ENCODE measurements around the gene DPH1.

The DPH1 gene

GRCh38 chr17:2027528-2028233, 2.3 kb upstream of the DPH1 start:
- no peak for DNase-seq

GRCh38 chr17:2028234-2028614, 1.7 kb upstream of the DPH1 start:
- no peak for DNase-seq

- no peak for DNase-seq
Measured at GRCh38 chr17:2028737-2029136, 1.2 kb upstream of the DPH1 start.

GRCh38 chr17:2030779-2031163, 818 bp downstream of the DPH1 start:
- no peak for DNase-seq

GRCh38 chr17:2033153-2033552, 3.2 kb downstream of the DPH1 start:
- DNase-seq = no peak

GRCh38 chr17:2034157-2034556, 4.2 kb downstream of the DPH1 start:
- DNase-seq = no peak

- no peak for DNase-seq
Measured at GRCh38 chr17:2034806-2035540, 5.0 kb downstream of the DPH1 start.

- no peak for DNase-seq
Measured at GRCh38 chr17:2035541-2036488, 5.9 kb downstream of the DPH1 start.

GRCh38 chr17:2037155-2037554, 7.2 kb downstream of the DPH1 start:
- DNase-seq = no peak

- no peak for DNase-seq
Measured at GRCh38 chr17:2040219-2040827, 10.4 kb downstream of the DPH1 start.

- DNase-seq = no peak
Measured at GRCh38 chr17:2040942-2041560, 11.1 kb downstream of the DPH1 start.

- DNase-seq = peak; percentile 88
Measured at GRCh38 chr17:2041561-2042389, 11.8 kb downstream of the DPH1 start, which contains the start of gene OVCA2. Gene OVCA2 (plus strand): TSS chr17:2042022. CDS start chr17:2042048, 26 bp downstream.

GRCh38 chr17:2042390-2042847, 12.5 kb downstream of the DPH1 start:
- no peak for DNase-seq

- DNase-seq = no peak
Measured at GRCh38 chr17:2042933-2043332, 13.0 kb downstream of the DPH1 start.

- DNase-seq = peak; percentile 48
Measured at GRCh38 chr17:2043785-2044184, 13.8 kb downstream of the DPH1 start.

GRCh38 chr17:2044263-2044894, 14.4 kb downstream of the DPH1 start:
- no peak for DNase-seq

- no peak for DNase-seq
Measured at GRCh38 chr17:2047590-2047989, 17.6 kb downstream of the DPH1 start.

- no peak for DNase-seq
Measured at GRCh38 chr17:2048805-2049204, 18.9 kb downstream of the DPH1 start.

- peak; percentile 56 for DNase-seq
Measured at GRCh38 chr17:2049333-2050299, 19.7 kb downstream of the DPH1 start.

Data from amniotic stem cell (primary cell).